Stimulated activated effector memory CD8-positive, alpha-beta T cell treated with anti-CD3 and anti-CD28 coated beads, Interleukin-12 subunit alpha, Interleukin-12 subunit beta, amount 100 ng/mL, for 72 hours (primary cell): ENCODE data around the gene RAD23A.

Experiments used
- ATAC-seq: fragments of 150-1000 bp; cut with Tn5 transposase; 2 replicates; pipeline ENCODE4 v1.10.0; 2021
- DNase-seq, 2 donors: peaks; one replicate each; pipeline ENCODE4 v3.0.0; 2021 to 2022; ENCODE audit warnings: low spot score in 2 of 2
- H3K27ac Mint-ChIP-seq: one replicate; pipeline ENCODE4 v1.8.0; 2022; ENCODE audit warnings: mild to moderate bottlenecking, mixed read lengths
- H3K36me3 Mint-ChIP-seq: one replicate; pipeline ENCODE4 v1.8.0; 2022; ENCODE audit warnings: mild to moderate bottlenecking, mixed read lengths
- H3K4me1 Mint-ChIP-seq: one replicate; pipeline ENCODE4 v1.8.0; 2022; ENCODE audit warnings: mixed read lengths
- H3K4me3 Mint-ChIP-seq: one replicate; pipeline ENCODE4 v1.8.0; 2022; ENCODE audit warnings: mild to moderate bottlenecking, mixed read lengths
- H3K9me3 Mint-ChIP-seq: one replicate; pipeline ENCODE4 v1.8.0; 2022; ENCODE audit warnings: mixed read lengths

Gene RAD23A

GRCh38 chr19:12983542-12984142 is 38.0 kb downstream of the RAD23A start:
- Mint-ChIP-seq H3K9me3 (no peaks in the 10 kb centered on the region), H3K4me1 (no peaks in the 10 kb centered on the region), H3K4me3 (no peak overlapping the region), H3K36me3 (no peaks in the 10 kb centered on the region), H3K27ac (no peak overlapping the region)
- peak; percentile 68 for ATAC-seq
- peak; percentile 92 for DNase-seq

GRCh38 chr19:12984143-12984627 is 38.5 kb downstream of the RAD23A start:
- no peaks in the 10 kb centered on the region for H3K36me3 Mint-ChIP-seq
- H3K27ac Mint-ChIP-seq = no peak overlapping the region
- DNase-seq (no peak), ATAC-seq (no peak)
- no peaks in the 10 kb centered on the region for H3K9me3 Mint-ChIP-seq
- no peaks in the 10 kb centered on the region for H3K4me1 Mint-ChIP-seq
- no peak overlapping the region for H3K4me3 Mint-ChIP-seq

GRCh38 chr19:12984683-12985048 is 39.0 kb downstream of the RAD23A start:
- no peak for DNase-seq
- ATAC-seq = no peak
- Mint-ChIP-seq H3K4me1 (no peaks in the 10 kb centered on the region), H3K9me3 (no peaks in the 10 kb centered on the region), H3K4me3 (no peak overlapping the region), H3K36me3 (no peaks in the 10 kb centered on the region), H3K27ac (no peak overlapping the region)

- Mint-ChIP-seq H3K36me3 (no peaks in the 10 kb centered on the region), H3K4me1 (no peaks in the 10 kb centered on the region), H3K9me3 (no peaks in the 10 kb centered on the region), H3K27ac (no peak overlapping the region), H3K4me3 (no peak overlapping the region)
- DNase-seq (no peak), ATAC-seq (peak; percentile 83)
Observed at GRCh38 chr19:12985049-12985776, 39.6 kb downstream of the RAD23A start.

GRCh38 chr19:12986726-12987125 is 41.1 kb downstream of the RAD23A start:
- H3K9me3 Mint-ChIP-seq = no peaks in the 10 kb centered on the region
- H3K4me1 Mint-ChIP-seq = no peaks in the 10 kb centered on the region
- no peak overlapping the region for H3K27ac Mint-ChIP-seq
- DNase-seq (no peak), ATAC-seq (no peak)
- no peak overlapping the region for H3K4me3 Mint-ChIP-seq
- no peaks in the 10 kb centered on the region for H3K36me3 Mint-ChIP-seq

- DNase-seq (no peak), ATAC-seq (no peak)
- H3K27ac Mint-ChIP-seq = no peak overlapping the region
- H3K4me1 Mint-ChIP-seq = no peaks in the 10 kb centered on the region
- H3K4me3 Mint-ChIP-seq = no peak overlapping the region
- no peaks in the 10 kb centered on the region for H3K9me3 Mint-ChIP-seq
- no peaks in the 10 kb centered on the region for H3K36me3 Mint-ChIP-seq
Observed at GRCh38 chr19:12987190-12987589, 41.5 kb downstream of the RAD23A start.

- H3K4me1 Mint-ChIP-seq = no peaks in the 10 kb centered on the region
- H3K27ac Mint-ChIP-seq = no peak overlapping the region
- no peaks in the 10 kb centered on the region for H3K36me3 Mint-ChIP-seq
Observed at GRCh38 chr19:12987781-12988180, 42.1 kb downstream of the RAD23A start.

GRCh38 chr19:12990431-12990830 is 44.8 kb downstream of the RAD23A start:
- Mint-ChIP-seq H3K4me3 (no peak overlapping the region), H3K4me1 (peaks cover 7% of the 10 kb centered on the region), H3K36me3 (no peaks in the 10 kb centered on the region), H3K9me3 (no peaks in the 10 kb centered on the region), H3K27ac (no peak overlapping the region)
- DNase-seq (no peak), ATAC-seq (no peak)

More at GRCh38 chr19:12987781-12988180, 42.1 kb downstream of the RAD23A start:
- no peak overlapping the region for H3K4me3 Mint-ChIP-seq
- no peaks in the 10 kb centered on the region for H3K9me3 Mint-ChIP-seq
- DNase-seq (no peak), ATAC-seq (no peak)

- H3K4me1 Mint-ChIP-seq = peaks cover 8% of the 10 kb centered on the region
- no peaks in the 10 kb centered on the region for H3K36me3 Mint-ChIP-seq
- no peak overlapping the region for H3K4me3 Mint-ChIP-seq
- H3K9me3 Mint-ChIP-seq = no peaks in the 10 kb centered on the region
- H3K27ac Mint-ChIP-seq = no peak overlapping the region
- DNase-seq (no peak), ATAC-seq (no peak)
Observed at GRCh38 chr19:12990853-12991252, 45.2 kb downstream of the RAD23A start.

GRCh38 chr19:12991296-12991695 is 45.6 kb downstream of the RAD23A start:
- no peaks in the 10 kb centered on the region for H3K36me3 Mint-ChIP-seq
- no peaks in the 10 kb centered on the region for H3K9me3 Mint-ChIP-seq
- peaks cover 13% of the 10 kb centered on the region for H3K4me1 Mint-ChIP-seq
- DNase-seq (no peak), ATAC-seq (peak; percentile 19)
- no peak overlapping the region for H3K27ac Mint-ChIP-seq
- no peak overlapping the region for H3K4me3 Mint-ChIP-seq

GRCh38 chr19:12992729-12993128 is 47.1 kb downstream of the RAD23A start:
- Mint-ChIP-seq H3K4me1 (peaks cover 13% of the 10 kb centered on the region), H3K4me3 (no peak overlapping the region), H3K36me3 (no peaks in the 10 kb centered on the region), H3K9me3 (no peaks in the 10 kb centered on the region), H3K27ac (no peak overlapping the region)
- ATAC-seq (no peak), DNase-seq (no peak)

GRCh38 chr19:12993562-12993961 is 47.9 kb downstream of the RAD23A start:
- Mint-ChIP-seq H3K4me3 (peak overlapping the region; percentile 76), H3K36me3 (no peaks in the 10 kb centered on the region), H3K4me1 (peaks cover 13% of the 10 kb centered on the region), H3K9me3 (no peaks in the 10 kb centered on the region), H3K27ac (no peak overlapping the region)
- ATAC-seq (no peak), DNase-seq (no peak)

GRCh38 chr19:12994701-12995595 is 49.3 kb downstream of the RAD23A start, which contains the start of gene NFIX:
Gene NFIX (plus strand): TSS chr19:12995475. CDS start chr19:12995838, 363 bp downstream.
- Mint-ChIP-seq H3K4me1 (peaks cover 13% of the 10 kb centered on the region), H3K36me3 (no peaks in the 10 kb centered on the region), H3K4me3 (peak within 1 kb of the TSS; percentile 76), H3K27ac (peak within 1 kb of the TSS; percentile 23), H3K9me3 (no peaks in the 10 kb centered on the region)
- ATAC-seq = peak; percentile 14
- no peak for DNase-seq

- ATAC-seq = peak; percentile 33
- peaks cover 13% of the 10 kb centered on the region for H3K4me1 Mint-ChIP-seq
- no peak for DNase-seq
- no peaks in the 10 kb centered on the region for H3K9me3 Mint-ChIP-seq
- H3K36me3 Mint-ChIP-seq = no peaks in the 10 kb centered on the region
- no peak overlapping the region for H3K27ac Mint-ChIP-seq
- peak overlapping the region; percentile 76 for H3K4me3 Mint-ChIP-seq
Observed at GRCh38 chr19:12995596-12996405, 50.1 kb downstream of the RAD23A start.
